NK-92 (cell line): Measurements from ENCODE around the gene SETDB1.

Experiments
- DNase-seq: peaks from one replicate; lab custom pipeline; 2025; ENCODE audit not compliant: unreplicated experiment; lab: John Stamatoyannopoulos, UW

Gene SETDB1

DNA sequence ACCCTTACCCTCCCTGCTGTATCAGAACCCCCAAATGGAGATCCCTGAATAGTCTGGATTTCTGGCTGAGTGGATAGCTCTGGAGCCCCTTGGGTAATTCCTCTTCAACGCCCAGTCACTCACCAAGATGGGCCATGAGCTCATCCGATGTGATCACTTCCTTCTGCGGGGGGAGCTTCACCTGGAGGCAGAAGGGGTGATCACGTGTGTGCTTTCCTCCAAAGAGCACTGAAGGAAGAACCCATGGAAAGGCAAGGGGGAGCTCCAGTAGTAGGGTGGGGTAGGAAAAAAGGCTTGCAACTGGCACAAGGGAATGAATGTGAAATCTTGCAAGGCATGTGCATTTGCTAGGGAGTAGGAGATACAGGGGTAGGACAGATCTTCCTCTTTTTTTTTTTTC lies 75.4 kb downstream of the SETDB1 start:
- DNase-seq: no peak

DNA sequence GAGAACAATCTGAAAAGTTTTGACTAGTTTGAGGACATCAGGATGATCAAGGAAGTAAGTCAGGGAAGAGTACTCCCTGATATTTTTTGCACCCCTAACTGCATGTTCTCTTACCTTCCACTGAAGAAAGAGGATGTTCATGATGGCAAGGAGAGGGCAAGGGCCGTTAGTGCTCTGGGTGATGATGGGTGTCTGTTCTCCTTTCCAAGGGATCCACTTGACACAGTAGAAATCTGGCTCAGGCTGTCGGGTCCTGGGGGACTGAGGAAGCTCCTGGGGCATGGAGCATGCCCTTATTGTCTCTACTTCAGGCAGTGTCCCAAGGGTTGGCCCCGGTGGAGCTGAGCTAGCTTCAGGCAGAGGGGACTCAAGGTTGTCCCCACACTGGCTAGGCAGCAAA lies 75.9 kb downstream of the SETDB1 start:
- DNase-seq: no peak

DNA sequence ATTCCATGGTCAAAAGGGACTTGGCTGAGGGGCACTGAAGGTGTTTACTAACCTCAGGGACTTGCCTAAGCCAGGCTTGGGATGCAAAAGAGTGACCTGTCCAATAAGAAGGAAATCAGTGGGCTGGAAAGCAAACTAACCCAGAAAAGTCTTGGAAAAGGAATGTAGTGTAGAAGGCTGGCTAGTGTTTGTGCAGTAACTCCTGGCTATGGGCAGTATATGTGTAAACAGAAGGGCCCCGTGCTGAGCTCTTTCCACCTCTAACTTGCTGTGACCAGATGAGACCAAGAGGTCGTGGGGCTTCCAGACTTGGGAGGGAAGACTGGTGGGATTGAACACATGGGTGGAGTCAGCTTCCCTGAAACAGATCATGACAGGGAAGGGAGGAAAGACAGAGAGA lies 76.4 kb downstream of the SETDB1 start:
- DNase-seq: no peak

DNA sequence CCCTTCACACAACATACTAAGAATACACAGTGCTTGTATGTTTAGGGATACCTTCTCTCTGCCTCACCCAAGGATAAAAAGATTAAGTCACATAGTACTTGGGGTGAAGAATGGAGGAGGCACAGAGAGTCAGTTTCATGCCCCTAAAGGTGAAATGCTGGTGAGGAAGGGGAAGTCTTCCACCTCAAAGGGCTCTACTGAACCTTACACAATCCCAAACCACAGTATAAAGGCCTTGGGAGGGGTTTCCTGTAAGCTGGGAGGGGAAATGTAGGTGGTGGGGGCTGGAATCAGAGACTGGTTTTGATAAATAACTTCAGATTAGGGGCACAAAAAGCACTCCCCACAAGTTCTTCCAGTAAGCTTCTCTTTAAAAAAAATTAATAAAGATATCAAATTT lies 77.0 kb downstream of the SETDB1 start:
- DNase-seq: no peak

DNA sequence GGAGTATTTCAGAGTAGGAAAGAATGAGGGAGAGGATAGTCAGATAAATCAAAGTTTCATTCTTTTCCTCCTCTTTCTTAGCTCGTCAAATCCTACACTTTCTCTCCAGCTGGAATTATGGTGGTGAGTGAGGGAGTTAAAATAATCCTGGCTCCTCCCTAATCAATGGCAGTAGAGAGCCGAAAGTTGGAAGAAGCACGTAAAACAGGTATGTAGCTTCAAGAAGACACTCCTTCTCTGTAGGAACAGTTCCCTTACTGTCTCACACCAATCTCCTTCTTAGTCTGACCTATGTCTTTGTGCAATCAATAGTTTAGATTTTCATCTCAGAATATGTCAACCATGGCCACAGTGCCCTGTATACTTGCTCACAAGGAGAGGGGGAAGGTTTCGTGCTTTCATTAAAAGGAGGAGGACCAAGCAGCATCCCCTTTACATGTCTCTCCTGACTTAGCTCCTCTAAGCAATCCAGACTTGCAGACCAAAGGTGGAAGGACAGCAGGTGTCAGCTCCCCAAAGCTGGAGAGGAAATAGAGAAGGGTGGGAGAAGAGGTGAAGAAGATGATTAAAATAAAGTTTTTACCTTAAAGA lies 79.7 kb downstream of the SETDB1 start:
- no peak for DNase-seq

DNA sequence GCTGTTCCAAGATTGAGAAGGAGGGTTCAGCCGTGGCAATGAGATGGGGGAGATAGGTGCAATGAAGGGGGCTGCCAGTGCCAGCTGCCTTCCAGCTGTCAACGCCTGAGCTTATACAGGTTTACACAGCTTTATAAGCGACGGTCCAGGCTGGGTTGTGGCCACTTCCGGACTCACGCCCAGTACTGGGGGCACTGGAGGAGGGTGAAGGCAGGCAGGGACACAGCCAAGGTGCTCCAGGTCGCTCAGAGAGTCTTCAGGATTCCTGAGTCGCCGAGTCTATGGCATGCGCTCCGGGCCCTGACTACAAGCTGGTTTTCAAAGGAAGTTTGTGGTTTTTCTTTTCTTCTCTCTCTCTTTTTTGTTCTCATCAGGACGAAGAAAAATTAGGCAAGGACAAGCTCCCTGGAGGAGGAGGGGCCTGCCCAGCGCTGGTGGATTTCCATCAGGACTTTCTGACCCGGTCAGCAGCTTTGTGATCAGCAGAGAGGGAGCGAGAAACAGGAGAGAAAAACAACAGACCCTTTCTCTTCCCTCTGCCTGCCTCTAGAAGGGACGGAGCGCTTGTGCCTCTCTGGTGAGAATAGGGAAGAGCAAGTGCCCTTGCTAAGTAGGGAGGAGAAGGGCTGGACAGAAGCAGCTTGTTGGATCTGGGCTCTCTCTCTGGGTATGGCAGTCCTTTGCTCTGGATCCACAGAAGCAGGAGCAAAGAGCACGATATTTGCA lies 80.3 kb downstream of the SETDB1 start, which contains the start of gene MINDY1:
MINDY1 (minus strand) TSS at position 576 of the 726 bp plus-strand sequence. CDS start 4,285 bp downstream, outside the sequence.
- no peak for DNase-seq

DNA sequence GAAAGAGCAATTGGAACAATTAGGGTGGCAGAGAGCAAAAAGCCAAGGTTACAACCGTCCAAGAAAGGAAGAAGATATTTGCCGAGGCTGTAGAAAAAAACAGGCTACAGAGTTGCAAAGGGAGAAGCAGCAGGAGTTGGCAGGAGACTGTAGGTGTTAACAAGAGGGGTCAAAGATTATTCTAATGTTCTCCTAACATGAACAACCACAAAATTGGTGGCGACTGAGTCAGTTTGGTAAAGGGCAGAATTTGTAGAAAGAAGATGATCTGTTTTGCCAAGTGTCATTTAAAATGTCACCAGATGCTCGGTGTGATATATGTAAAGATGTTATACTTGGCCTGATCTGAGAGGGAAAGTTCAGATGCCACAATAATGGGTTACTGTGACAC lies 81.7 kb downstream of the SETDB1 start:
- no peak for DNase-seq

DNA sequence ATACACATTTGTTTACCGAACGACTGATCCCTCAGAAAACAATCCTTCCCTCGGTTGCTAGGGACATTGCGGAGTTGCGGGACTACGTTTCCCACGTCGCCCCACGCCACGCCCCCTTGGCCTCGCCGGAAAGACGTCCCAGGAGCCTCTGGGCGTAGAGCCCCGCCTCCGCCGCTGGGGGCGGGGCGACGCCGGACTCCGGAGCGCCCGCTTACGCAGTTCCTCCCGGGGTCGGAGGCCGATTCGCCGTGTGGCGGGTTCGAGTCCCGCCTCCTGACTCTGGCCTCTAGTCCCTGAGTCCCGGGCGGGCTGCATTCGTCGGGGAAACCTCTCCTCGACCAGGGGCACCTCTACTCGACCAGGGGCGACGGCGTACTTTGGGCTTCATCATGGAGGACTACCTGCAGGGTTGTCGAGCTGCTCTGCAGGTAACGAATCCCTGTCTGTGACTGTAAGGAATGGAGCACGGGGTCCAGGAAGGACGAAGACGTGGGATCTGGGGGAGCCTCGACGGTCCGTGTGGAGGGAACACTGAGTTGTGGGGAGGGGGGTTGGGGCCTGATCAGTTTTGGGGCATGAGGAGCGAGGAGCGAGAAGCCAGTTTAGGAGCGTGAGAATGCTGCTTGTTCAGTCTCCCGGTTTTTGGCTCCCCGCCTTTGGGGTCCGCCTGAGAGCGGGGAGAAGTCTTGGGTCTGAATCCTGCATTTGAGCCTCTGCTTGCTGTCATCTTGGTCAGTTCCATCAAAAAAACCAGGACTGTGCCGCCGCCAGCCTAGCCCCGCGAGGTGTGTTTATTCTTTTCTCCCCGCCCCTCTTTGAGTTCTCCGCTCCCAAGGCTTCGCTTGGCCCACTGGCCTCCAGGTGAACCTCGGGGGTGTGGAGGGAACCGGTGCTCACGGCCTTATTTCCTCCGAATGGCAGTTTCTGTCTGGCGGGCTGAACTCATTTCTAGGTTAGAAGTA lies 82.4 kb downstream of the SETDB1 start, which contains the start of gene PRUNE1:
PRUNE1 (plus strand) TSS at position 206 of the 962 bp plus-strand sequence; CDS start at position 390, 184 bp downstream.
- peak; percentile 47 for DNase-seq

DNA sequence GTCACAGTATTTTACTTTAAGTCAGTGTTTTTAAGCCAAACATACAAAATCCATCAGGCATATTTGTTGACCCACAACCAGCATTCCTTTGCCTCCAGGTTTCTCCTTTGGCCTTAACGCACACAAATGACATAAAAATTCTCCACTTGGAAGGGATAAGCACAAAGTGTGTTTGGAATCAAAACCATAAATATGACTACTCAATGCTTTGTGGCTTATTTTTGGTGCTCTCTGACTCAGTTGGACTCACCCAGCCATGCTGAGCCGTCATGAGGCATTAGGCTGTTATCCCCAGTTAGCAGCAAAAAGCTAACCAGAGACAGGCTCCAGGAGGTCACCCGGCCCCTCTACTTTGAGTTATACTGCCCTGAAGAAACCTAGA lies 83.0 kb downstream of the SETDB1 start:
- DNase-seq: no peak

DNA sequence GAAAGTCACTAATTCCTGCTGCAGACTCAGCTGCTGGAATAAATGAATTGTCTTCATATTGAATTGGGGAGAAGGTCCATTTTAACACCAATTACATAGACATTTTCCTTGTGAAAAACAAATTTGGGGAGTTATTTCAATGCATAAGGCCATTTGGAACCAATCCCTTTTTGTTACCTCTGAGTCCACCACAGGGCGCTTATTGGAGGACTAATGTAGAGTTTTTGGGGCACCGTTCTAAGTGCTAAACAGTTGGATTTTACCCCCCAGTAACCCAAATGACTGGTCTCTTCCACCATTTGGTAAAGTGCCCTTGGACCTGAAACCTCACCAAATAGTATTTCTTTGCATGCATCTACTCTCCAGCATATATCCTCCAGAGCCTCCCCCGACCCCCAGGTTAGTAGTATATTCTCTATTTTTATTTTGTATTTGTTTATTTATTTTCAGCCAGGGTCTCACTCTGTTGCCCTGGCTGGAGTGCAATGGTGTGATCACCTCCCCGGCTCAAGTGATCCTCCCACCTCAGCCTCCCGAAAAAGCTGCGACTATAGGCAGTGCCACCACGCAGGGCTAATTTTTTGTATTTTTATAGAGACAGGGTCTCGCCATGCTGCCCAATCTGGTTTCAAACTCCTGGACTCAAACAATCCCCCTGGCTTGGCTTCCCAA lies 83.6 kb downstream of the SETDB1 start:
- no peak for DNase-seq

DNA sequence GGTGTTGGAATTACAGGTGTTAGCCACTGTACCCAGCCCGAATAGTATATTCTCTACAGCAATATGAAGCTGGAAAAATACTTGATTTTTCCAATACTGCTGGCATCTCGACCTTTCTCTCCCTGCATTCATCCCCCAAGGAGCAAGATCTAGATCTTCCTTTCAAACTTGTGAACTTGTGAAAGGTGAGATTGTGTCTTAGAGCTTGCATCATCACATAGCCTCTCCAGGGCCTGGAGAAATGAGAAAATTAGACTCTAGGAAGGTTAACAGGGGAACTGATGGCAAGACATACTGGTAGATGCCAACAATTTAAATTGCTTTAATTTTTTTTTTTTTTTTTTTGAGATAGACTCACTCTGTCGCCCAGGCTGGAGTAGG lies 84.2 kb downstream of the SETDB1 start:
- DNase-seq: no peak

DNA sequence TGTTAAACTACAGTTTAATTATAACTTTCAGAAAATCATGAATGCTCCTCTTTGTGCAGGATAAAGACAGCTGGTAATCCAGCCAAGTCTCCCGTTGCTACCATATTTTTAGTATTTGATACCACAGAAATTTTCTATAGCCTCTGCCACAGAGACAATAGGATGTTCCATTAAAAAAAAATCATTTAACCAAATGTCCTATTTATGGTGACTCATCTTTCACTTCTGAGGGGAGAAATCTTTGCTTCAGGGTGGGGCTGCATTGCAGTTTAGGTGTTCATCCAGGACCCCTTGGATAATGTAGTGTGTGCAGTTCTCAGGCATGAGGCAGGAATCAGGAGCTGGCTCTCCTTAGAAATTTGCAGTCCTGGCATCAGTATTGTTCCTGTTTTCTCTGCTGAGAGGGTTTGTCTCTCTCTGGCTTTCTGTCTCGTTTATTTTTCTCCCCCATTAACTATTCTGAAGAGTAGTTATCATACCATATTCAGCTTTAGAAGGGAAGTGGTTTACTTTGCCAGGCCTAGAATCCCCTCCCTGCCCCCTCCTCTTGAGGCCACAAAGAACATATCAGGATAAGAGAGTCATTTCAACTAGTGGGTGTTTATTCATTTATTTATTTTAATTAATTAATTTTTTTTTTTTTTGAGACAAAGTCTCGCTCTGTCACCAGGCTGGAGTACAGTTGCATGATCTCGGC lies 85.1 kb downstream of the SETDB1 start:
- DNase-seq: no peak

DNA sequence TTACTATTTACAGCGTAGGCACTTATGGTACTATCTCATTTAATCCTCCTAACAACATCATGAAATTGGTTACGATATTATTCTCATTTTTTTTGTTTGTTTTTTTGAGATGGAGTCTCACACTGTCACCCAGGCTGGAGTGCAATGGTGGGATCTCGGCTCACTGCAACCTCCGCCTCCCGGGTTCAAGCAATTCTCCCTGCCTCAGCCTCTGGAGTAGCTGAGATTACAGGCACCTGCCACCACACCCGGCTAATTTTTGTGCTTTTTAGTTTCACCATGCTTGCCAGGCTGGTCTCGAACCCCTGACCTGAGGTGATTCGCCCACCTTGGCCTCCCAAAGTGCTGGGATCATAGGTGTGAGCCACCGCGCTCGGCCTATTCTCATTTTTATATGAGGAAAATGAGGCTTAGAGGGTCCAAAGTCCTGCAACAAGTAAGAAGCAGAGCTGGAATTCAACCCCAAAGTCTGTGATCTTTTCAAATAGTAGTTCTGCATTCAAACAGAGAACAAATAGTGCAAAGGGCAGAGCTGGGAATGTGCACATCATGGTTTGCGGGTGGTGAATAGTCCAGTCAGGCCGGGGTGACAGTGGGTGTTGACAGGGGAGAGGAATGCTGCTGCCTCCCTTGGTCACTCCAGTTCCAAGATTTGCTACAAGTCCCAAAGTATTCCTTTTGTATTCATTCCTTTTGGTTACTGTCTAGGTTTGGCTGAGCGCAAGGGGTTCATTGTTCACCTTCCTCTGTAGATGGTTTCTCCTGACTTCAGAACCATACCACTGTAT lies 86.7 kb downstream of the SETDB1 start:
- no peak for DNase-seq

DNA sequence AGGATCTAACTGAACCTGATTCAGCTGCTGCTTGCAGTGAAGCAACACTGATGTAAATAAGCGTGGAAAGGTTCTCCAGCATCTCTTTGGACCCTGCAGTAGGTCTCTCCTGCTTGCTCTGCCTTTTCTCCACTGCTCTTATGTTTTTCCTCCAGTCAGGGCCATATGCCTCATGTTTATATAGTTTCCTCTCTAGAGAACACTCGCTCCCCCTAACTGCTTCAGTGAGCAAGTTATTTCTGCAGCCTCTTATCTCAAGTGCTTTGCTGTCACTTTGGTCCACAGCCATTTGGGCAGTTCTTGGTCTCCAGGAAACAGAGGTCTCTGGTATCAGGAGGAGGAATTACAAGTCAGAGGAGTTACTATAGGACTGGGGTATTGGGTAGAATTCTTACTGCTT lies 87.4 kb downstream of the SETDB1 start:
- DNase-seq: no peak
